ENCODE data around the gene PLCG2.

The PLCG2 gene

GRCh38 chr16:81838794-81839193, 59.7 kb downstream of the PLCG2 start:
- FAIRE-seq (no peak), DNase-seq (ENCODE audit: insufficient read length, low spot score) (no peak)

GRCh38 chr16:81841722-81842121, 62.6 kb downstream of the PLCG2 start:
- DNase-seq (ENCODE audit: insufficient read length, low spot score), result no peak
- FAIRE-seq, result no peak

GRCh38 chr16:81842564-81843242, 63.6 kb downstream of the PLCG2 start:
- DNase-seq (ENCODE audit: insufficient read length, low spot score), result no peak
- FAIRE-seq, result no peak

GRCh38 chr16:81843243-81843582, 64.1 kb downstream of the PLCG2 start:
- no peak for FAIRE-seq

GRCh38 chr16:81843683-81844082, 64.6 kb downstream of the PLCG2 start:
- DNase-seq (ENCODE audit: insufficient read length, low spot score) (no peak), FAIRE-seq (no peak)

More at GRCh38 chr16:81843243-81843582, 64.1 kb downstream of the PLCG2 start:
- DNase-seq (ENCODE audit: insufficient read length, low spot score), result no peak

- DNase-seq (ENCODE audit: insufficient read length, low spot score) (no peak), FAIRE-seq (no peak)
Observed at GRCh38 chr16:81846105-81846504, 67.0 kb downstream of the PLCG2 start.

- FAIRE-seq (no peak), DNase-seq (ENCODE audit: insufficient read length, low spot score) (no peak)
Observed at GRCh38 chr16:81848306-81848853, 69.3 kb downstream of the PLCG2 start.

GRCh38 chr16:81850197-81850944, 71.3 kb downstream of the PLCG2 start:
- FAIRE-seq, result no peak
- DNase-seq (ENCODE audit: insufficient read length, low spot score), result no peak

GRCh38 chr16:81852347-81852746, 73.3 kb downstream of the PLCG2 start:
- DNase-seq (ENCODE audit: insufficient read length, low spot score) (no peak), FAIRE-seq (no peak)

- FAIRE-seq (no peak), DNase-seq (ENCODE audit: insufficient read length, low spot score) (no peak)
Observed at GRCh38 chr16:81855552-81856153, 76.6 kb downstream of the PLCG2 start.

- FAIRE-seq (no peak), DNase-seq (ENCODE audit: insufficient read length, low spot score) (no peak)
Observed at GRCh38 chr16:81860287-81861266, 81.5 kb downstream of the PLCG2 start.

- no peak for FAIRE-seq
- DNase-seq (ENCODE audit: insufficient read length, low spot score), result no peak
Observed at GRCh38 chr16:81861503-81861902, 82.4 kb downstream of the PLCG2 start.

- FAIRE-seq (no peak), DNase-seq (ENCODE audit: insufficient read length, low spot score) (no peak)
Observed at GRCh38 chr16:81861915-81862314, 82.8 kb downstream of the PLCG2 start.

GRCh38 chr16:81863630-81864352, 84.7 kb downstream of the PLCG2 start:
- FAIRE-seq, result no peak
- DNase-seq (ENCODE audit: insufficient read length, low spot score), result no peak

- FAIRE-seq, result no peak
- DNase-seq (ENCODE audit: insufficient read length, low spot score), result no peak
Observed at GRCh38 chr16:81864646-81865382, 85.7 kb downstream of the PLCG2 start.

GRCh38 chr16:81866820-81867440, 87.8 kb downstream of the PLCG2 start:
- FAIRE-seq (no peak), DNase-seq (ENCODE audit: insufficient read length, low spot score) (no peak)

- DNase-seq (ENCODE audit: insufficient read length, low spot score) (no peak), FAIRE-seq (no peak)
Observed at GRCh38 chr16:81868057-81868748, 89.1 kb downstream of the PLCG2 start.

GRCh38 chr16:81869326-81869725, 90.2 kb downstream of the PLCG2 start:
- no peak for FAIRE-seq
- no peak for DNase-seq (ENCODE audit: insufficient read length, low spot score)
